Measurements from ENCODE around the gene TCERG1.

TCERG1 gene

DNA sequence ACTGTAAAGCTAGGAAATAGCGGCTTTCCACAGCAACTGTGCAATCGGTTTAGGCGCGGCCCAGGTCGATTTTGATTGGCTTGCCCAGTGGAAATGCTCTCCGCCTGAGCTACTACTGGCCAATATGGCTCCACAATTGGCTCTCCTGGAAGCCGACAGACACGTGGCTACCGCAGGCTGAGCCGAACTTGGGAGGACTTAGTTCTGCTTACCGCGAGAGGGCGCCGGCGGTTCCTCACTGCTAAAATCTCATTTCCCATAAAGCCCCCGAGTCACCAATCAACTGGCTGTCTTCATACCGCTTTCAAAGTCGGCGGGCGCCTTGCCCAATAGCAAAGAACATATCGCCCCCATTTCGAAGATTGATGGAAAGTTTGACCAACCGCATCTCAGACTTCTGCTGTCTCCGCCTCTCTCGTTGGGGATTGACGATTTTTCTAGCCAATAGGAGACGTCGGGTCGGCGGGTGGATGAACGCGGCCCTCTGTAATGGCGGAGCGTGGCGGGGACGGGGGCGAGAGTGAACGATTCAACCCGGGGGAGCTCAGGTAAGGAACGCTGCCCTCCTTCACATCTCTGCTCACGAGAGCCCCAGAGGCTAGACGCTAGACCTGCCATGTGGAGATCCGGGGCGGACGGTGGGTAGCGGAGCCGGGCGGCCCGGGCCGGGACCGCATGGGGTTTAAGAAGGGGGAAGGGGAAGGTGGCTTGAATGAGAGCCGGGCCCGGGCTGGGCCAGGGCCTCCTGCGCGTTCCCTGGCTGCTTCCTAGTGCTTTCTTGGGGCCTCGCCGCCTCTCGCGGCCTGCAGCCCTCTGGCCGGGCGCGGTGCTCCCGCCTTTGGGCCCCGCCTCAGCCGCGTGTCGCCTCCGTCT is at the start of gene TCERG1:
TSS of gene TCERG1 (plus strand) at position 473 of the 873 bp plus-strand sequence. CDS start at position 490, 17 bp downstream.
- peaks cover 18 to 36% (median 23%) of the 10 kb centered on the region in 10 experiments for H3K4me1 ChIP-seq
- no peak for TF ChIP-seq Cebpa-rat (IDR thresholded peaks at IDR 0.05)
- peaks cover 35 to 44% (median 39%) of the 10 kb centered on the region in 11 experiments; a peak in 21 of 22 replicates for H4K20me1 ChIP-seq
- peak within 1 kb of the TSS; percentile 91 to 100 (median 99) for H3K27ac ChIP-seq
- peak within 1 kb of the TSS; percentile 78 to 92 (median 87) for H3K4me2 ChIP-seq
- H3K4me3 ChIP-seq = peak within 1 kb of the TSS; percentile 78 to 100 (median 93)
- peak within 1 kb of the TSS; percentile 96 to 100 (median 99) for H3K9ac ChIP-seq
- H3K27me3 ChIP-seq = no peaks in the 10 kb centered on the region
- H3K36me3 ChIP-seq = peaks cover 0 to 9% (median 0%) of the 10 kb centered on the region in 11 experiments; a peak in 3 of 22 replicates
- H3K9me3 ChIP-seq (replicated peaks in 1 of 11) = peaks cover 7 to 12% (median 10%) of the 10 kb centered on the region in 11 experiments; a peak in 15 of 22 replicates

DNA sequence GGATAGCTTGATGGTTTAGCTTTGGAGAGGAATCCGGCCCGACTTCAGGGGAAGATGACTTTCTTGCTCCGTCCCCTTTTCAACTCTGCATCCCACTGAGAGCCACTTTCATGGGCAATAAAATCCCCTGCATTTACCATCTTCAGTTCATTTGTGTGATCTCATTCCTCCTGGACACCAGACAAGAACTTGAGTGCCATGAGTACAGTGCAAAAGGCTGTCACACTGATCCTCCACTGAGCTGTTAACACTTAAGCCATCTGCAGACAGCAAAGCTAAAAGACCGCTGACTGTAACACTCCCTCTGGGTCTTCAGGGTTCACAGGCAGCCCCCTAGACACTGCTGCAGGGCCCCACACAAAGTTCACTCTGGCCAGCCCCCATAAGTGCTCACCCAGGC is 48.3 kb upstream of the TCERG1 start:
- H3K4me1 ChIP-seq = peaks cover 26 to 45% (median 32%) of the 10 kb centered on the region in 10 experiments
- no peak for TF ChIP-seq Cebpa-rat (IDR thresholded peaks at IDR 0.05)
- no peak overlapping the region for H3K9ac ChIP-seq
- H3K27ac ChIP-seq = peak overlapping the region in 5 of 11 experiments; percentile 3 to 43 (median 32); a peak in 4 of 22 replicates
- H3K27me3 ChIP-seq = no peaks in the 10 kb centered on the region
- H3K9me3 ChIP-seq (replicated peaks in 1 of 11) = peaks cover 8 to 18% (median 16%) of the 10 kb centered on the region in 11 experiments
- no peaks in the 10 kb centered on the region for H3K36me3 ChIP-seq
- H3K4me3 ChIP-seq = no peak overlapping the region
- no peaks in the 10 kb centered on the region for H4K20me1 ChIP-seq
- peak overlapping the region; percentile 27 to 67 (median 56); a peak in 21 of 22 replicates for H3K4me2 ChIP-seq

DNA sequence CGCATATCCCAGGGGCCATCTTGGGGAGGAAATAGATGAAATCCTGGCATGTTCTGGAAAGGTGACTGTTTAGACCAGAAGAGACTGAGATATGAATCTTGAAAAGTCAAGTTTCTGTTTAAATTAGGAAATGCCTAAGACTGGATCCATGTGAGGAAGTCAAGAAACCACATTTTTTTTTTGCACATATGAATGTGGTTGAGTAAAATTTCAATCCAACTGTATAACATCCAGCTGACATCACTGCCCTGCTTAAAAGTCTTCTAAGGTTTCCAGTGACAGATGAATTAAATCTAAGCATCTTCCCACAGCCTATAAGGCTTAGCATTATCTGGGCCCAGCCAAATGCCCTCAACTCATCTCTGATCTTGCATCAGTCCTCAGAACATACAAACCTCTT is 47.7 kb upstream of the TCERG1 start:
- peak overlapping the region; percentile 27 to 67 (median 56) for H3K4me2 ChIP-seq
- no peak for TF ChIP-seq Cebpa-rat (IDR thresholded peaks at IDR 0.05)
- peaks cover 26 to 45% (median 32%) of the 10 kb centered on the region in 10 experiments for H3K4me1 ChIP-seq
- no peaks in the 10 kb centered on the region for H4K20me1 ChIP-seq
- H3K36me3 ChIP-seq = no peaks in the 10 kb centered on the region
- H3K9me3 ChIP-seq (replicated peaks in 1 of 11) = peaks cover 8 to 18% (median 16%) of the 10 kb centered on the region in 11 experiments
- no peak overlapping the region for H3K9ac ChIP-seq
- no peaks in the 10 kb centered on the region for H3K27me3 ChIP-seq
- H3K4me3 ChIP-seq = no peak overlapping the region
- peak overlapping the region in 4 of 11 experiments; percentile 14 to 43 (median 36); a peak in 6 of 22 replicates for H3K27ac ChIP-seq

DNA sequence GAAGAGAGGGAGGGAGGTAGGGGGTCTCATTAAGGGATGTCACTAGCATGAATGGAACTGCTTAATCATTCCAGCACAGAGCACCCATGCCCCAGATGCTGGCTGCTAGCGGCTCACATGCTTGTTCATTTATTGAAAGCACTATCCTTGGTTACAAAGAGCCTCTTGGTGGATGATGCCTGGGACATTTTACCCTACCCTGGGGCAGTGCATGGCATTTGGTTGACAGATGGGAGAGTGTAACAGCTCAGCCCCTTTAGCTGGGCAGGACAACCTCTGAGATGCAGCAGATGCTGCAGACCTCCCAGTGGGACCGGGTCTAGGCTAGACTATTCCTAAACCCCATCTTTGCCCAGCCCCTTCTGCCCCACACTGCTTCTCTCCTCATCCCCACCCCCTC is 46.9 kb upstream of the TCERG1 start:
- no peaks in the 10 kb centered on the region for H3K27me3 ChIP-seq
- no peak overlapping the region for H3K4me3 ChIP-seq
- no peak for TF ChIP-seq Cebpa-rat (IDR thresholded peaks at IDR 0.05)
- no peak overlapping the region for H3K9ac ChIP-seq
- H3K9me3 ChIP-seq (replicated peaks in 1 of 11) = peaks cover 8 to 18% (median 16%) of the 10 kb centered on the region in 11 experiments
- no peak overlapping the region for H3K27ac ChIP-seq
- H4K20me1 ChIP-seq = no peaks in the 10 kb centered on the region
- H3K4me1 ChIP-seq = peaks cover 24 to 45% (median 27%) of the 10 kb centered on the region in 10 experiments
- H3K4me2 ChIP-seq = peak overlapping the region; percentile 27 to 67 (median 47); a peak in 12 of 22 replicates
- no peaks in the 10 kb centered on the region for H3K36me3 ChIP-seq

DNA sequence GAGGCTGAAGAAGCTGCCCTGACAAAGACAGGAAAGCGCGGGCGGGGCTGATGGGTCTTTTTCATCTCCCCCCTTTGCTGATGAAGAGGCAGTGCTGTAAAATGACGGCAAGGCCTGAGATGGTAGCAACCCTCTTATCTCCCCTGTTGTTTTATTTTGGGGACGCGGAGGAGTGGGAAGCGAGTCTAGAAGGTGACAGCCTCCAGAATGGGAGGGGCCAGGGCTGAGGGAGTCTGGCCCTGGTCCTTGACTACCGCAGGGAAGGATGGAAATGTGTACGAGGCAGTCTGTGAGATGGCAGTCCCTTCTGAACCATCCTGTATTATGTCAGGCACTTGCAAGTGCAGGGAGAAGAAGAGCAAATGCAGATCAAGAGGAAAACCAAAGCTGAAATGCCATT is 46.1 kb upstream of the TCERG1 start:
- H3K4me2 ChIP-seq = peak overlapping the region in 2 of 11 experiments; percentile 42 to 58; a peak in 1 of 22 replicates
- no peak overlapping the region for H3K9ac ChIP-seq
- H3K27me3 ChIP-seq = no peaks in the 10 kb centered on the region
- H3K27ac ChIP-seq = no peak overlapping the region
- no peak for TF ChIP-seq Cebpa-rat (IDR thresholded peaks at IDR 0.05)
- no peaks in the 10 kb centered on the region for H4K20me1 ChIP-seq
- peaks cover 8 to 18% (median 16%) of the 10 kb centered on the region in 11 experiments for H3K9me3 ChIP-seq (replicated peaks in 1 of 11)
- no peak overlapping the region for H3K4me3 ChIP-seq
- H3K4me1 ChIP-seq = peaks cover 15 to 45% (median 23%) of the 10 kb centered on the region in 10 experiments
- no peaks in the 10 kb centered on the region for H3K36me3 ChIP-seq

DNA sequence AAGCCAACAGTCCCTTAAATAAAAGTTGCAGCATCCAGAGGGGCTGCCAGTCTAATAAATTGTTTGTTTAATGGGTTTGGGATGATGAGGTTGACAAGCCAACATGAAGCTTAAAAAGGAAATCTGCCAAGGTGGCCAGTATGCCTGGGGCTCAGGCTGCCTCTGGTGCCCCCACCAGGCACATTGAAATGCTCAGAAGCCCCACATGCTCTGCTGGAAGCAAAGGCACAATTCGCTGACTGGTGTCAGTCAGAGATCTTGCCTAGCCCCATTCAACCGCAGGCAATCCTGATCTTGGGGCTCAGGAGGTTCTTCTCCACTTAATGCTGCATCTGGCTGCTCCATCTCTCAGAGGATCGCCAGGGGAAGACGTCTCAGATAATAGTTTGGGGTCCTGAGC is 44.2 kb upstream of the TCERG1 start:
- no peak overlapping the region for H3K9ac ChIP-seq
- H3K27me3 ChIP-seq = no peaks in the 10 kb centered on the region
- H3K4me1 ChIP-seq = peaks cover 14 to 45% (median 21%) of the 10 kb centered on the region in 10 experiments
- no peak overlapping the region for H3K4me3 ChIP-seq
- no peak overlapping the region for H3K27ac ChIP-seq
- TF ChIP-seq Cebpa-rat (IDR thresholded peaks at IDR 0.05) = no peak
- H3K9me3 ChIP-seq (replicated peaks in 1 of 11) = peaks cover 8 to 13% (median 12%) of the 10 kb centered on the region in 11 experiments
- no peaks in the 10 kb centered on the region for H4K20me1 ChIP-seq
- peak overlapping the region in 3 of 11 experiments; percentile 12 to 57 (median 28); a peak in 4 of 22 replicates for H3K4me2 ChIP-seq
- H3K36me3 ChIP-seq = no peaks in the 10 kb centered on the region

DNA sequence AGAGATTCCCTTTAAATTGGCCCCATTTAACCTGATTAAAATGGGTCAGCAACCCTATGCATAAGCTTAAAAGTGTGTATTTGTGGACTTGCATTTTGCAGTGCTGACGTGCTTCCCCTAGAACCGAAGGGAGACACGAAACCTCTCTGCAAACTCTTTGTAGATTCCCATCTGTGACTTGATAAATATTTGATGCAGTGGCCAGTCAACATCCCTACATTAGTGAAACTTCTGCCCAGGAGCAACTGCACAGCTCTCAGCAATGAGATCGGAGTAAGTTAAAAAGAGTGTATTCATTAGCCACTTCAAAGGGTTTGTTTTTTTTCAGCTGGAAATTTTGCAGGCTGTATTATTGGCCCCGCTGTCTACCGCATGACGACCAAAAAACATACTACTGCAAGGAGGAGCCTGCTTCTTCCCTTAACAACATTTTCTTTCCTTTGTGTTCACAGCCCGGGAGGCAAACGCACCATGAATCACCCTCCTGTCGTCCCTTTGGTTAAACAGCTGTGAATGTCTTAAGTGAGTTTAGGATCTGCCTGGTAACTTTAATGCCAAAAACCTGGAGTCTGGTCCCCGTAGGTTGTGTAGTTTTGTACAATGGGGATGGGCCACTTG is 38.0 kb upstream of the TCERG1 start:
- Histone ChIP-seq H3K4me3 (no peak overlapping the region), H3K27me3 (no peaks in the 10 kb centered on the region), H3K9me3 (replicated peaks in 1 of 11) (no peaks in the 10 kb centered on the region), H3K9ac (no peak overlapping the region), H4K20me1 (no peaks in the 10 kb centered on the region), H3K4me1 (no peaks in the 10 kb centered on the region), H3K4me2 (no peak overlapping the region), H3K36me3 (no peaks in the 10 kb centered on the region), H3K27ac (no peak overlapping the region)
- TF ChIP-seq Cebpa-rat (IDR thresholded peaks at IDR 0.05) = no peak

DNA sequence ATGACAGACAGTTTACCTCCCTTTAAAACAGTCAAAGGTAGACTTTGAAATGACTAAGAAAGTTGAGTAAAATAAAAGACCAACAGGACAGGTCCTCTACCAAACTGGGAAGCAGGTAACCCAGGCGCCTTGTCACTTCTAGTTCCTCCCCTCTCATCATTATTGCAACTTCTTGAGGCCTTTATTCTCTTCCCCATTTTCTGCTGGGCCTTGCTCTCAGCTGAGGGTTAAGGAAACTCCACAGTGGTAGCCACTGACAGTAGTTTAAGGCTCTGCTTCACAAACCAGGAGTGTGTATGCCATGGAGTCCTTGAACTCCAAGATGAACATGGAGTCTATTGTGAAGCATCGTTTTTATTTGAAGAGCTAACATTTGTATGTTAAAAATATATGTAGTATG is 36.9 kb upstream of the TCERG1 start:
- H3K27me3 ChIP-seq = no peaks in the 10 kb centered on the region
- no peaks in the 10 kb centered on the region for H3K36me3 ChIP-seq
- TF ChIP-seq Cebpa-rat (IDR thresholded peaks at IDR 0.05) = no peak
- no peak overlapping the region for H3K9ac ChIP-seq
- no peaks in the 10 kb centered on the region for H3K4me1 ChIP-seq
- no peak overlapping the region for H3K27ac ChIP-seq
- H3K4me3 ChIP-seq = no peak overlapping the region
- no peaks in the 10 kb centered on the region for H4K20me1 ChIP-seq
- no peaks in the 10 kb centered on the region for H3K9me3 ChIP-seq (replicated peaks in 1 of 11)
- H3K4me2 ChIP-seq = no peak overlapping the region

DNA sequence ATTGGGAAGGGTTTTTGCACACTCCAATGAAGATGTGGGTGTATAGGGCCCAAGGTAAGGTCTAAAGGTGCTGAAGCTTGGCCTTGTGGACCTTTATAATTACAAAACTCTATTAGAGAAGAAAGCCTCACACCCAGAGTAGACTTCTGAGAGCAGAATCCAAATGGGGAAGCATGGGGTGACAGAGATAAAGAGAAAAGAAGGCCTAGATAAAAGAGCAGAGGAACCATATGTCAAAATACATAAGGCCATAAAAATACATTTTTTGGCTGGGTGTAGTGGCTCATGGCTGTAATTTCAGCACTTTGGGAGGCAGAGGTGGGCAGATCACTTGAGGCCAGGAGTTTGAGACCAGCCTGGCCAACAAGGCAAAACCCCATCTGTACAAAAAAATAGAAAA is 27.4 kb upstream of the TCERG1 start:
- Histone ChIP-seq H3K36me3 (no peaks in the 10 kb centered on the region), H3K4me1 (peaks cover 0 to 7% (median 0%) of the 10 kb centered on the region in 10 experiments; a peak in 7 of 20 replicates), H4K20me1 (no peaks in the 10 kb centered on the region), H3K4me2 (peak overlapping the region in 4 of 11 experiments; percentile 2 to 41 (median 25); a peak in 6 of 22 replicates), H3K9me3 (replicated peaks in 1 of 11) (no peaks in the 10 kb centered on the region), H3K27ac (no peak overlapping the region), H3K27me3 (no peaks in the 10 kb centered on the region), H3K9ac (no peak overlapping the region), H3K4me3 (no peak overlapping the region)
- TF ChIP-seq Cebpa-rat (IDR thresholded peaks at IDR 0.05) = no peak

All from BLaER1 treated with 17β-estradiol and CSF1 and Interleukin-3, amounts not matched to agents 10 nM and 100 nM (cell line).